HG02840 (cell line): ENCODE results near the gene DIAPH2.

Source experiments
- ATAC-seq: cut with Tn5 transposase; IDR thresholded peaks from one replicate; pipeline ENCODE4 v1.9.1; 2021; ENCODE audit warnings: mild to moderate bottlenecking, moderate library complexity, moderate number of reproducible peaks; ENCODE audit not compliant: unreplicated experiment, low FRiP score

Gene DIAPH2

GRCh38 chrX:96918864-96919263, 234.2 kb downstream of the DIAPH2 start:
- ATAC-seq = no peak

GRCh38 chrX:96919672-96920071, 235.0 kb downstream of the DIAPH2 start:
- no peak for ATAC-seq

GRCh38 chrX:96924581-96924980, 239.9 kb downstream of the DIAPH2 start:
- no peak for ATAC-seq

GRCh38 chrX:96929036-96929435, 244.4 kb downstream of the DIAPH2 start:
- no peak for ATAC-seq

GRCh38 chrX:96957718-96958117, 273.1 kb downstream of the DIAPH2 start:
- no peak for ATAC-seq

- no peak for ATAC-seq
Observed at GRCh38 chrX:96971812-96972211, 287.2 kb downstream of the DIAPH2 start.

- no peak for ATAC-seq
Observed at GRCh38 chrX:96978906-96979305, 294.3 kb downstream of the DIAPH2 start.

GRCh38 chrX:96979766-96980165, 295.1 kb downstream of the DIAPH2 start:
- no peak for ATAC-seq

GRCh38 chrX:96982161-96982560, 297.5 kb downstream of the DIAPH2 start:
- no peak for ATAC-seq

GRCh38 chrX:96984538-96984937, 299.9 kb downstream of the DIAPH2 start:
- no peak for ATAC-seq

GRCh38 chrX:96985046-96985445, 300.4 kb downstream of the DIAPH2 start:
- no peak for ATAC-seq

GRCh38 chrX:96987228-96987627, 302.6 kb downstream of the DIAPH2 start:
- no peak for ATAC-seq

GRCh38 chrX:96989830-96990571, 305.4 kb downstream of the DIAPH2 start:
- no peak for ATAC-seq

GRCh38 chrX:96994093-96994492, 309.5 kb downstream of the DIAPH2 start:
- ATAC-seq = no peak

GRCh38 chrX:96997196-96997595, 312.6 kb downstream of the DIAPH2 start:
- ATAC-seq = no peak

- no peak for ATAC-seq
Observed at GRCh38 chrX:97000682-97001368, 316.2 kb downstream of the DIAPH2 start.

GRCh38 chrX:97006167-97006566, 321.5 kb downstream of the DIAPH2 start:
- no peak for ATAC-seq

- no peak for ATAC-seq
Observed at GRCh38 chrX:97009391-97009790, 324.7 kb downstream of the DIAPH2 start.

GRCh38 chrX:97011540-97011939, 326.9 kb downstream of the DIAPH2 start:
- no peak for ATAC-seq

GRCh38 chrX:97016106-97016505, 331.5 kb downstream of the DIAPH2 start:
- ATAC-seq = no peak

GRCh38 chrX:97021680-97022079, 337.0 kb downstream of the DIAPH2 start:
- no peak for ATAC-seq

GRCh38 chrX:97026406-97026805, 341.8 kb downstream of the DIAPH2 start:
- no peak for ATAC-seq
